Activated effector memory CD4-positive, alpha-beta T cell treated with Interleukin-2 at 50 U/mL for 16 hours (primary cell): ENCODE results near the gene BCAR3.
"Not testable (repeated sequence)": the region's sequence is repeated elsewhere in the genome, so short reads cannot be mapped to it uniquely, and the experiment has no call there.

Experiments
- DNase-seq: peaks from one replicate; pipeline ENCODE4 v3.0.0-alpha.2; 2020

Gene BCAR3

DNA sequence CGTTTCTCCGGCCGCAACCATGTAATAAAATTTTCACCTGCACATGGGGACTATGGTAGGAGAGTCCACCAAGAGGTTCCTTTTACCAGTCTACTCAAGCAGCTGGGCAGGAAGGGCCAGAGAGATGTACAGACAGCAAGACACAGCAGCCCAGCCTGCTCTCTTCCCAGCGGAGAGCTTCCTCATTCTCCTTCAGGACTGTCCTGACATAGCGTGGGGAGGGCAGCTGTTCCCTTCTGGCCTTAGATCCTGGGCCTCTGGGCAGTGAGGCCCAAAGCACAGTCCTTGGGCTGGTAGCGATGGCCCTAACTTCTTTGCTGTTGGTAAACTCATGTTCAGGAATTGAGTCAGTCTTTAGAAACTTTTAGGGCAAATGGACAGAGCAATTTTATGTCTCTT lies 89.1 kb downstream of the BCAR3 start:
- DNase-seq, result no peak

DNA sequence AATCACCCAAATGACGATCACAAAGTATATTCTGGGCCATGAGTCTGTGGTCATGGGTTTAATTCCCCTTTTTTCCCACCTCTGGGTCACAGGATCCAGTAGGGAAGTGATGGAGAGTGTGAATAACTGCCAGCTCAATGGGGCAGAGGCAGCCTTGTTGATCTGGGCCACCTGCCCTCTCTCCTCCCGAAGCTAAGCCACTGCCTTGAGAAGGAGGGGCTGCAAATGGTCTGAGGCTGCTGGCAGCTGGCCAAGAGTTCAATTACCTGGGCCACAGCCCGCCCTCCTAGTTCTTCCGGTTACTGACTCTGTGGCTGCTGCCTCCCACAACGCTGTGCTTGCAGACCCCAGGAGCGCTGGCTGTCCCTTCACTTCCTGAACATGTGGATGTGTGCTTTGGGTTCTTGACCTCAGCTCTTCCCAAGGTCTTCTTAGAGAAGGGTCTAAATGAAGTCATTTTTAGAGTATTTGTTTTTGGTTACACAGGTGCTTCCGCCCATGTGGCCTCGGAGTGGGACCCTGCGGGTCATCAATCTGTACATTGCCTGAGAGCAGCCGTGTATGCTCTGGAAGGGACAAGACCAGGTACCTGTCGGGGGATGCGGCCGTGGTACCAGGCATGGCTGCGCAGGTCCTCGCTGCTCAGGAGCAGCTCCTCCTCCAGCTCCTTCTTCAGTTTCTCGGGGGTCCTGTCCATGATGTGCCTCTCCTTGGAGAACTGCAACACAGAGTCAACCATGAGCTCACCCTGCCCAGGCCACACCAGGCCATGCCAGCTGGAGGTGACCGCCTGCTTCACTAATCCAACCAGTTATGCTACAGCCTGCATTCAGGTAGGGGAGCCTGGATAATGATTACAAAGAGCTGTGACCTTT lies 89.7 kb downstream of the BCAR3 start:
- DNase-seq, result no peak

DNA sequence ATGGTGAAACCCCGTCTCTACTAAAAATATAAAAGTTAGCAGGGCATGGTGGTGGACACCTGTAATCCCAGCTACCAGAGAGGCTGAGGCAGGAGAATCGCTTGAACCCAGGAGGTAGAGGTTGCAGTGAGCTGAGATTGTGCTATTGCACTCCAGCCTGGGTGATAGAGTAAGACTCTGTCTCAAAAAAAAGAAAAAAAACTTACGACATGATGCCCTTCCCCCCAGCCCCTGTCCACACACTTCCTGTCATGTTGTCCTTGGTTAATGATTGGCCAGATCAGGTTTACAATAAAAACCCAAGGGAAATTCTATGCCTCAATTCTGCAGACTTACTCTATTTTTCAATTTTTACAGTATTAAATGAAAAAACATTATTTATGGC lies 90.4 kb downstream of the BCAR3 start:
- DNase-seq, result not testable (repeated sequence)

DNA sequence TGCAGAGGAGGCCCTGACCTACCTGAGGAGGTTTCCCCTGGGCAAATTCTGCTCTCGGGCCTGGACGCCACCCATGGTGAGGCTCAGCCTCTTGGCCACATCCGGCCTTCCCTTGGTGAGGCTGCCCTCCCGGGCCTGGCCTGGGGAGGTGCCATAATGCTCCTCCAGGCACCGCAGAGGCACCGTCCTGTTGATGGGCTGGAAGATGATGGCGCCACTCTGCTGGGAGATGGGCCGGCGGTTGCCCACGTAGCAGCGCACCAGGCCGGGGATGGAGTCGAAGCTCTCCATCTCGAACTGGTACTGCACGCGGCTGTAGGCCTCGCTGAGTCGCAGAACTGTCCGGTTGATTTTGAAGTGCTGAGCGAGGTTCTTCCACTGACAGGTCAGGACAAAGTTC lies 92.7 kb downstream of the BCAR3 start:
- no peak for DNase-seq

DNA sequence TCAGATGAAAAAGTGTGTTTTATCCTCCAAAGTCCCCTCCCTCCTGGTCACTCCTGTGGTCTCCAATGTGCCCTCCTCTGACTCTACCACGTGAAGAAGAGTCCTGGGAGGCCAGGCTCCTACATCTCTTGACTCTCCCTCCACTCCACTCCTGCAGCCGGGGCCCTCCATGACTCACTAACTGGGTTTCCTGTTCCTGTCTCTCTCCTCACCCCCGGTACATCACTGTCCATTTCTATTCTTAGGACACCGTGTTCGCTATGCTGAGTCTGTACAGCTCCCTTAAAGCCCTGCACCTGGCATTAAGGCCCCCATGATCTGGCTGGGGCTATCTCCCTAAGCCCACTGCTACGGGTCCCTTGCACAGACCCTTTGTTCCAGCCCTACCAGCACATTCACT lies 93.4 kb downstream of the BCAR3 start:
- no peak for DNase-seq

DNA sequence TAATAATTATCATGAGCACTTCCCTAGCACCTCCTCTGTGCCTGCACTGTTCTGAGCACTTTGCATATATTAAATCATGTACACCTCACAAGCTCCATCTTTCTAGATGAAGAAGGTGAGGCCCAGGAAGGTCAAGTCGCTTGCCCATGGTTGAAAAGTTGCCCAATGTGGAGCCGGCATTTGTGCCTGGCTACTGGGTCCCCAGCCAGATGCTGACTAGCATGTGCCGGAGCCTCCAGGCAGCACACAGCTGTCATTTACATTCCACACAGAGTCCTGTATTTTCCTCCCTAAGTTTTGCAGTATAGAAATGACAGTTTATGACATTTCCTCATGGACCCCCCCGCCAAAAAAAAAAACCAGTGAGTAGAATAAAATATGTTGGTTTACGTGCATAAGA lies 94.3 kb downstream of the BCAR3 start:
- DNase-seq, result no peak

DNA sequence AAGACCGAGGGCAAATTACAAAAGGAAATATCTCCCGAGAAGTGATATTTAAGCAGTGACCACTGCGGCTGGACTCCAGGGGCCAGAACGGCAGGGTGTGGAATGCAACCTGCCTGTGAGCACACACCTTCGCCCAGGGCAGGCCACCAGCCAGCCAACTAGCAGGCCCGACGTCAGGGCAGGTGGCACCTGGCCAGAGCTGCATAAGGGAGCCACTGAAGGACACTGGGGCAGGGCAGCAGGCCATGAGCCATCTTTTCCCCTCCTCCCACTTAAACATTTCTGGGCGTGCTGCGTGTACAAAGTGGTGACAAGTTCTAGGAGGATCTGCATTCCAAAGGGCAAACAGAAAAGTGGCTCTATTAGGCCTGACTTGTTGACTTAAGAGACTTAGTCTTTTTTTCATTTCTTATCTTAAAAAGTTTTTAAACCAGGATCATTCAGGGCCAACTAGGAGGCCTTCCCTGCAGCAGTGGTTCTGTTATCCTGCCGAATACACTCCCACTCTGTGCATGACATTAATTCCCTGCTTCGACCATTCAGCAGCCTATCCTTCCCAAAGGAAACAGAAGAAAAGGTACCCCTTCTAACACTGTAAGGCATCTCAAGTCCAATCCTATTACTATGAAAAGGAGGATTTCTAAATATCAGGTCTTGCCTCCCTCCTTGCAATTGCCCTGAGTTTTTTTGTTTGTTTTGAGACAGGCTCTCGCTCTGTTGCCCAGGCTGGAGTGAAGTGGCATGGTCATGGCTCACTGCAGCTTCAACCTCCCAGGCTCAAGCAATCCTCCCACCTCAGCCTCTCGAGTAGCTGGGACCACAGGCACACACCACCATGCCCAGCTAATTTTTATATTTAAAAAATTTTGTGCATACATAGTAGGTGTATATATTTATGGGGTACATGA lies 96.3 kb downstream of the BCAR3 start:
- DNase-seq, result no peak

DNA sequence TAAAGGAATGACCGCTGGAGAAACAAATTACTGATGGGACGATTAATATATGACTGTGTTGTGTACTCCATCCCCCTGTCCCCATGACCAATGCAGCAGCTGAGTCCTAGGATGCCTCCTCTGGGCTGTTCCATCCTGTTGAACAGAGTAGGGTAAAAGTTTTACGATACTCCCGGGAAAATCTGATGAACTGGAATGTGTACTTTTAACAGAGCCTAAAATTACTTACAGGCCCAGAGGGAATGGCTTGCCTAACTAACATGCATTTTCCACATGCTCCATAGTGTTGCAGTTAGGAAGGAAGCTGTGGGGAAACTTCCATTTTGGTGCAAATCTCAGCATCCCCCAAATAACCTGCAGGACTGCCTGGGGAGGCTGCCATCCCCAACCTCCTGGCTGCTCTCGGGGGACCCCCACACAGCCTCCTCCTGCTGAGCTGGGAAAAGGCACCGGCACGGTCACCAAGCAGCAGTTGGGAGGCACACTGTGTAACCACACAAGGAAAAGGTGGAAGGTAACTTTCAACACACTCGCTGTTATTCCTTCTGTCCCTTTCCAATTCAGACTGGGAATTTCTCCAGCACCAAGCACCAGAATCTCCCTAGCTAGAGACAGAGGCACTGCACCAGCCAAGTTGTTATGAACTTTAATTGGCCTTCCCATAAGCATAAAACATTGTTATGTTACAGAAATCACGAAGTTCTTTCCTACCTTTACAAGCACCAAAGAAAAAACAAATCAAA lies 97.2 kb downstream of the BCAR3 start:
- no peak for DNase-seq

DNA sequence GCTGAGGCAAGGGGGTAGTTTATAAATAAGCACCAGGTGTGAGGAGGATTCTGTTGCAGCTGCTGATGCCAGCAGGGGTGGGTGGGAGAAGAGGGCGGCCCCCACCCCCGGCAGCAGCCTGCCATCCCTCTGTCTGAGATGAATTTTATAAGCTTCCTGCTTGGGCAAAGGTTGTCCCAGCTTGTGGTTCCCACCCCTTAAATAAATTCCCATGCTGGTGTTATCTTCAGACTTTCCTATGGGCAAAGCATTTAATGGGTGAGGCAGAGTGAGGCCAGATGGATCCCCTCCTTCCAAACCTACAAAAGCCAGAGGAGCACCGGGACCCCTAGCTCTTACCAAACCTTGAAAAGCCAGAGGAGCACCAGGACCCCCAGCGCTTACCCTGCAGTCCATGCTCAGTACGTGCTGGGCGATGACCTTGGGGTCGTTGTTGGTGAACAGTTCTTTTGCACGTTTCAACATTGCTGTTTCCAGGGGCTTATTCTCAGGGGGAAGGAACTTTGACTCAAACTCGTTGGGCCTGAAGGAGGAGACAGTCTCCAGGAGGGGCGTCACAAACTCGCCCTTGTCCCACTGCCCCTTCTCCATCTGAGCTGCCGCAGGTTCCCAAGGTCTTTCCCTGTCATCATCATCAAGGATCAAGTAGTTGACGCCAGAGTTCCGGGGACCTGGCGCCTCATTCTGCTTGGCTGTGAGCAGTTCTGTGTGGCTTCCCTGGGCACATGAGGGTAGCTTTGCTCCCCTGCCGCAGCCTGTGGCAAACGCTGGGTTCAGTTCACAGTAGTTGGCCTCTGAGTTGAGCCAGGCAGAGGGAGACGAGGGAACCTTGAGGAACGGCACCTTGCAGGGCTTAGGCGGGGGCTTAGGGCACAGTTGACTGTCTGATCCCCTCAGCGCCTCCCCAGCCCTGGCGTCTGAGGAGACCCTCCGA lies 99.5 kb downstream of the BCAR3 start:
- DNase-seq, result no peak

DNA sequence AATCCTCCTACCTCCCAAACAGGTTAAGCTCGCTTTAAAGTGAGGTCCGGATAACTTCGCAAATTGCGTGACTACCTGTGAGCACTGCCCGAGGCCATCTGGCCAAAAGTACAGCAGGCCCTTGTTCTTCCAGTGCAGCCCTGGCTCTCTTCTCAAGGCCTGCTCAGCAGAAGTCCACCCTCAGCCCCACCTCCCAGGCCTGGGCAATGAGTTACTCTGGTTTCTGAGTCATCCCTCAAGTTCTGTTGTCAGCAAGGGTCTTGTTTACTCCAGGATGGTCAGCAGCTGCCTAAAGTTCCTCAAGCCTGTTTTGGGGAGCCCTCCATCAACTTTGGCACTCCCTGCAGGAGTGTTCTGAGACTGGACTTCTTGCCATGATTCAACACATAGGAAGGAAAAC lies 101.7 kb downstream of the BCAR3 start:
- no peak for DNase-seq

DNA sequence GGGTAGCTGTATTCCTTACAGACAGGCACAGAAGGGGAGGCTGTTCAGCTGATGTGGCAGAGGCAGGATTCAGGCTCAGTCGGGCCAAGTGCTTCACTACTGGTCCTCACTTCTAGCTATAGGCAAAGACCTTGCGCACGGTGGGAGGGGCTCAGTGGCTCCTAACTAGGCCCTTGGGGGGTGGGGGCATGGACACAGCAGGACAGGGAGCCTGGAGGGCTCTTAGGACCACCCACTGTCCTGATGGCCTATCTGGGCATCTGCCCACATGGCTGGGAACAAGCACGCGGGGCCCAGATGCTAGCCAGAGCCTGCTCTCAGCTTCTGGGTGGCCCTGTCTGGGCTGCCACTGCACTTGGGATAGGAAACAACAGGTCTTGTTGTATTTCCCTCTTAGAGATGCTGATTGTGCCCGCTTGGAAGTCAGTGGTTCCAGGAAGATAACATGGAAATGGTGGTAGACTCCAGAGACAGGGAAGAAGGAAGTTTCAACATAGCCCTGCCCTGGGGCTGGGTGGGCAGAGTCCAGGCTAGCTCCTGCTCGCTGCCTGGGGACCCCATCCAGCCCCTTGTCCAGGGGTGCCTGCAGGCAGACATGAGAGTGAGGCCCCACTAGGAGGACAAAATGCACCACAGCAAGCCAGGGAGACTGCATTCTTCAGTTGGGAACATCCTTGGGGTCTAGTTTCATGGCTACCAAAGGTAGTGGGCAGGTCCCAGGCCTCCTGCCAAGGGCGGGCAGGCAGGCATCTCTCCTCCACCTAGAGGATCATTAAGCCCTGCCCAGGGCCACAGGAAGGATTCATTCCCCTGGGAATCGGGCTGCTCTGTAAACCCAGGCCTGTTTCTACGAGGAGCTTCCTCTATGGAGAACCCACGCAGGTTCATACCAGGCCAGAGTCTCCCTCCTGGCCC lies 102.5 kb downstream of the BCAR3 start:
- DNase-seq, result no peak

DNA sequence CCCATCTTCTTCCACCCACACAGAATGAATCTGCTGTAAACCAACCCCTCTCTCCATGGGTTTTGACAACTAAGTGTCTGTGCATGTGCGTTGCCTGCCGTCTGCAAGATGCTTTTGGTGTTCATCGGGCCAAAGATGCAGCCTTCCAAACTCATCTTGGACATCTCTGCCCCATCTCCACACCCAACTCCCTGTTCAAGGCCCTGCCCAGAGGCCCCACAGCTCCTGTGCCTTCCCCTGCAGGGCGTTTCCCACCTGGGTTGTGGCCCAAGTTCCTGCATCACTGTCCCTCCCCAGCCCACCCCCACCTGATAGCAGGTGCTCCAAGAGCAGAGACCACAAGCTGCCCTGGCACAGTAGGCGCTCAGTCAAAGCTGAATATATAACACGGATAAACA lies 103.2 kb downstream of the BCAR3 start:
- DNase-seq, result no peak

DNA sequence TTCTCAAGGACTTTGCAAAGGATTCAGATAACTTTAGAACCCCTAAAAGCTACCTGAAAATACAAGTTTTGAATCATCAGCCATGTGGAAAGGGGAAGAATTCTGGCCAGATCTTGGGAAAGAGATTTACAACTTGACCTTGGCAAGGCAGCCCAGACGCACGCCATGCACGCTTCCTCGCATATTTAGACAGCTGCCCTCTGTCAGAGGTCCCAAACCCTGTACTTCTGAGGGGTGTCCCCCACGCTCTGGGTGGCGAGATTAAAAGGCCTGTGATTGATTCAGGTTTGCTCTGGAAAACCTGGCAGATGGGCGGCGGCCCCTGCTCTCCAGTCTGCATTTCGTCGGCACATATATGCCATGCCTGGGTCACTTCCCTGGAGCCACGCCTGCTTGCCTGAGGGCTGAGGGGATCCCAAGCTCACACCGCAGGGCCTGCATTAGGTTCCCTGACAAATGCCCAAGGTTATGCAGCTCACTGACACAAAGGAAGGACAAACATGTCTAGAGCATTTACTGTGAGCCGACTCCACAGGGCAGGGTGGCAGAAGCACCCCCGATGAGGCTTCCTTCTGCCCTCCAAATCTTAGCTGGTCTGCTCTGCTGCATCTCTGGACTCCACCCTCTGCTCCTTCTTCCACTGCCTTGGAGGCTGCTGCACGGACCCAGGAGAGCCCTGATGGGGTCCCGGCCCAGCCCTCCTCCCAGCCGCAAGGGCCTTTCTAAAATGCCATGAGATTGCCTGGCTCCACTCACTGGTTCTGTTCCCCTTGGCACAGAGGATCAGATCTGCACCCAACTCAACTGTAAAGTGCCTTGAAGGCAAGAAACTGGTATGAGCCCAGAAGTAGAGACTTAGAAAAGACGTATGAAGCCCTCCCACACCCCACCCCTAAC lies 103.9 kb downstream of the BCAR3 start:
- no peak for DNase-seq

DNA sequence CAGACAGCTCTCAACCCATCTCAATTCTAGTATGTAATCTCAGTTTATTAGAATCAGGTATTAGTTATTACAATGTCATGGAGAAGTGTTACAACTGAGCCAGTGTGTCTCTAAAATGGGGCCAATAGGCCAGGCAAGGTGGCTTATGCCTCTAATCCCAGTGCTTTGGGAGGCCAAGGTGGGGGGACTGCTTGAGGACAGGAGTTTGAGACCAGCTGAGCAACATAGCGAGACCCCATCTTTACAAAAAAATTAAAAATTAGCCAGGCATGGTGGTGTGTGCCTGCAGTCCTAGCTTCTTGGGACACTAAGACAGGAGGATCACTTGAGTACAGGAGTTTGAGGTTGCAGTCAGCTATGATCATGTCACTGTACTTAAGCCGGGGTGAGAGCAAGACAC lies 104.9 kb downstream of the BCAR3 start:
- no peak for DNase-seq

DNA sequence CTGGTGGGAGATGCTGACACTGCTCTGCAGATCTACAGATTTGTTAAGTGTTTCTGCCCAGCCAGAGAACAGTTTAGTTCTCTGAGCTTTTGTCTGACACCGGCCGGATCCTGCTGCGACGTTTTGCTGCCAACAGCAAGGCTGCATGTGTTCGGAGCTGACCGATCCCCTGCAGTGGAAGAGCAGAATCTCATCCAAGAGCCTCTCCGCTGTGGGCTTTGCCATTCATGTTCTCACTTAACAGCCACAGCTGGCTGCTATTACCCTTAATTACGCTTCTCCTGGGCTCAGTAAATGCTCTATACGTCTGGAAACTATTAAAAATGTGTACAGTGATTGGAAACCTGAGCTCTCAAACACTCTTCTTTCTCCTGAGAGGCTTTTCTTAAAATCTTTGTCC lies 105.3 kb downstream of the BCAR3 start:
- no peak for DNase-seq

DNA sequence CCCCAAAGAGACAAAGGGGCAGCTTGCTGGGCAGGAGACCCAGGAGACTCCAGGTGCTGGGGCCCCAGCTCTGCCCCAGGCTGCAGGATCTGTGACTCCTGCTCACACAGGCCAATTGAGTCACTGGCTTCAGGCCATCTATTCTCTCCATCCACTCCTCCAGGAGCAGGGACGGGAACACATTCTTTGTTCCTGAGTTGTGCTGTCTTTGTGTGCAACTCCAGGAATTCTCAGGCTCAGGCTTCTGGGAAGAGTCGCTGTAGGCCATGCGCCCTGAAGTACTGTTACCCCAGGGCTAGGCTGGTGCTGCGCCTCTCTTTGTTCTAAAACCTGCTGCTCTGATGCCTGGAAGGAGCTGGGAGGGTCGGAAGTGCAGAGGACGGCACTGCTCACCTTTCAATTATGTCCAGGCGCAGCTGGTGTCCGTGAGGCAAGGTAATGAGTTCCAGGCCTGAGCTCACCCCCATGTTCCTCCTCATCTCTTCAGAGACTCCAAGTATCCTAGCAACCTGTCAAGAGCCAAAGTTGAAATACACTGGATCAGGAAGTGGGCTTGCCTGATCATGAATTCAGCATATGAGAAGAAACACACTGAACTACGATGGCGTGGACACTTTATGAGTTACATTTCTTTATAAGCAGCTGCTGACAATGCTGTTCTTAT lies 105.9 kb downstream of the BCAR3 start:
- DNase-seq, result no peak

DNA sequence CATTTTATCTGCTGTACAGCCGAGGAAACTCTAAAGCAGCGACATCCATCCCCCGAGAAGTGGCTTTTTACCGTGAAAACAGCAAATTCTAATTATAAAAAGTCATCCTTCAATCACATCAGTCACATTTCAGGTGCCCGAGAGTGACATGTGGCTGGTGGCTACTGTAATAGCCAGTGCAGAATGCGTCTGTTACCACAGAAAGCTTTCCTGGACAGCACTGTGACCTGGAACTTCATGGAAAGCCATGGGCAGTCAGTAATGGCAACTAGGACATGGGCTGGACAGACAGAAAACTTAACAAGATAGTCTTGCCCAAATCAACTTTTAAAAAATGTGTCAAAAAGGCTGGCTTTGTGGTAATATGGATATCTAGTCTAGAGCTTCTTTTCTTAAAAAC lies 106.6 kb downstream of the BCAR3 start:
- no peak for DNase-seq

DNA sequence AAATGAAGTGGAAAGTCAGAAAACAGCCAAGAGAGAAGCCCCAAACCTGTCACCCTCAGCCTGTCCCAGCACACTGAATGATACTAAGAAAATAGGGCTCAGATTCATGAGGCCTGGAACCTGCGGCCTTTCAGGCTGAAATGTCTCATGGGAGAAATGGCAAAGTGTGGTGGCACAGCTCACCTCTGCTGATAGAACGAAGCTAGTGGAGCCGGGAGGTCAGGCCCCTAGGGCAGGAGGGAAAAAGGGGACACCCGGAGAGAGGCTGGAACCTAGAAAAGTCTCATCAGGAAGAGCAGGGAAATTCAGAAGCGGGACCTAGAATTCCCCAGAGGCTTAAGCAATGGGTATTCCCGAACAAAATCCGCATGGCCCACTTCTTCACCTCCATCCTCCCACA lies 107.1 kb downstream of the BCAR3 start:
- DNase-seq, result no peak

DNA sequence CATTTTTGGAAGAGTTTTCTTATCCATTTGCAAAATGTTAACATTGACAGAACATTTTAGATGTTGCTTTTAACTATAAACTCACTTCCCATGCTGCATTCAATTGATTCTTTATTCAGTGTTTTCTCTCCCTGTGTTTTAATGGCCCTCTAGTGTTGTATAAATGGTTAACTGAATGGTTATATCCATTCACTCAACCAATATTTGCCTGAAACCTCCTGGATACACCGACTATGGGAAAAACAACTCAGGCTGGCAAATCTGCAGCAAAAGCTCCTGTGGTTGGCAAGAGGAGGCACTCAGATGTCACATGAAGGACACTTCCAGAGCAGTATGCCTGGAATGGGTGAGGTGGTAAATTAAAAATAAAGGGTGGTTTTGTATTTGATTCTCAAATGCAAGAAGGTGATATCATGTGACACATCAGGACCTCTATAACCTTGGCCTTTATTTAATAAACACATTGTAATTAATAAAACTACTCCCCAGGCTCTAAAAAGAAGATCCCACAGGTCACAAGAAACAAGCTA lies 107.6 kb downstream of the BCAR3 start:
- DNase-seq, result no peak
